ENCODE measurements around the gene CNFN. TPM values are rescaled to one million over a fixed set of nuclear protein-coding genes. Genes with fewer than 3 reads are reported as not detected.

The CNFN gene
- polyA plus RNA-seq, 4 donors, result 5.8 to 28.1 (median 9.0) TPM

- WGBS, 3 donors, result 1 to 3% (median 2%) methylated on average over 42 of the region's 42 CpGs
- H3K4me1 ChIP-seq (ENCODE audit: control insufficient read depth in 3 of 3, insufficient read depth in 2 of 3, low read depth in 1 of 3, low read length in 2 of 3), result peaks cover 5 to 16% (median 6%) of the 10 kb centered on the region in 3 donors
- H3K9me3 ChIP-seq (ENCODE audit: control insufficient read depth in 2 of 2, insufficient read depth in 1 of 2, low read depth in 1 of 2, low read length in 1 of 2), result no peaks in the 10 kb centered on the region
- H3K36me3 ChIP-seq (ENCODE audit: control insufficient read depth in 3 of 3, insufficient read depth in 2 of 3, low read depth in 1 of 3, low read length in 3 of 3), result peaks cover 0 to 5% (median 0%) of the 10 kb centered on the region in 3 donors
- H3K27ac ChIP-seq (ENCODE audit: low read depth in 1 of 3, low read length in 2 of 3), result peak overlapping the region; percentile 44 to 80 (median 71)
- DNase-seq (peak; percentile 98 to 99), FAIRE-seq (peak; percentile 30)
- peaks cover 0 to 11% (median 0%) of the 10 kb centered on the region in 3 donors for H3K27me3 ChIP-seq (ENCODE audit: control insufficient read depth in 3 of 3, insufficient read depth in 3 of 3, low read length in 3 of 3)
- H3K4me3 ChIP-seq (ENCODE audit: low read depth in 1 of 3, low read length in 3 of 3), result peak overlapping the region; percentile 5 to 57 (median 48)
These were observed 6.5 kb upstream of the CNFN start for GRCh38 chr19:42396381-42397262.

- peaks cover 5 to 16% (median 6%) of the 10 kb centered on the region in 3 donors for H3K4me1 ChIP-seq (ENCODE audit: control insufficient read depth in 3 of 3, insufficient read depth in 2 of 3, low read depth in 1 of 3, low read length in 2 of 3)
- FAIRE-seq (no peak), DNase-seq (no peak)
- H3K36me3 ChIP-seq (ENCODE audit: control insufficient read depth in 3 of 3, insufficient read depth in 2 of 3, low read depth in 1 of 3, low read length in 3 of 3), result peaks cover 0 to under 1% (median 0%) of the 10 kb centered on the region in 3 donors
- no peak overlapping the region for H3K4me3 ChIP-seq (ENCODE audit: low read depth in 1 of 3, low read length in 3 of 3)
- H3K9me3 ChIP-seq (ENCODE audit: control insufficient read depth in 2 of 2, insufficient read depth in 1 of 2, low read depth in 1 of 2, low read length in 1 of 2), result no peaks in the 10 kb centered on the region
- no peak overlapping the region for H3K27ac ChIP-seq (ENCODE audit: low read depth in 1 of 3, low read length in 2 of 3)
- H3K27me3 ChIP-seq (ENCODE audit: control insufficient read depth in 3 of 3, insufficient read depth in 3 of 3, low read length in 3 of 3), result peaks cover 0 to 26% (median 0%) of the 10 kb centered on the region in 3 donors
- 83 to 85% (median 83%) methylated on average over 8 of the region's 8 CpGs for WGBS, 3 donors
These were observed 4.7 kb upstream of the CNFN start for GRCh38 chr19:42394751-42395150.

DNA sequence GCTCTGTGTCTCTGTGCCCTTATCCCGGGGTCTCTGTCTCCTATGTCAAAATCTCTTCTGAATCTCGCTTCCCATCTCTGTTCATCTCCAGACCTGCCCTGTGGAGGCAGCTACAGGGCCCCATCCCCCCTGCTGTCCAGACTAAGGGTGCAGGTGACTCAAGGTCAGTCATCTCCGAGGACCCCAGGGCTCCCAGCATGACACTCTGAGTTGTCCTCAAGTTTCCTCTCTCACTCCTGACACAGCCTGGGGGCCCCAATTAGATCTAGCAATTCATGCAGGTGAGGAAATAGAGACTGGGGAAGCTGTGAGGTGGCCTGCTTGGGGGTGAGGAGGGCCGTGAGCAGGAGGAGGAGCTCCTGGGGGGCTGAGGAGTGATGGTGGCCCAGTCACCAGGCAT lies 2.1 kb upstream of the CNFN start:
- no peak overlapping the region for H3K27ac ChIP-seq (ENCODE audit: low read depth in 1 of 3, low read length in 2 of 3)
- no peak overlapping the region for H3K4me3 ChIP-seq (ENCODE audit: low read depth in 1 of 3, low read length in 3 of 3)
- H3K4me1 ChIP-seq (ENCODE audit: control insufficient read depth in 3 of 3, insufficient read depth in 2 of 3, low read depth in 1 of 3, low read length in 2 of 3), result peaks cover 0 to 7% (median 0%) of the 10 kb centered on the region in 3 donors
- DNase-seq (no peak), FAIRE-seq (no peak)
- no peaks in the 10 kb centered on the region for H3K36me3 ChIP-seq (ENCODE audit: control insufficient read depth in 3 of 3, insufficient read depth in 2 of 3, low read depth in 1 of 3, low read length in 3 of 3)
- peaks cover 0 to 34% (median 0%) of the 10 kb centered on the region in 3 donors for H3K27me3 ChIP-seq (ENCODE audit: control insufficient read depth in 3 of 3, insufficient read depth in 3 of 3, low read length in 3 of 3)
- no peaks in the 10 kb centered on the region for H3K9me3 ChIP-seq (ENCODE audit: control insufficient read depth in 2 of 2, insufficient read depth in 1 of 2, low read depth in 1 of 2, low read length in 1 of 2)
- WGBS, 3 donors, result 59 to 79% (median 71%) methylated on average over 4 of the region's 4 CpGs

GRCh38 chr19:42388851-42389489 lies 1.1 kb downstream of the CNFN start:
- DNase-seq (no peak), FAIRE-seq (no peak)
- no peaks in the 10 kb centered on the region for H3K36me3 ChIP-seq (ENCODE audit: control insufficient read depth in 3 of 3, insufficient read depth in 2 of 3, low read depth in 1 of 3, low read length in 3 of 3)
- peaks cover 0 to 34% (median 0%) of the 10 kb centered on the region in 3 donors for H3K27me3 ChIP-seq (ENCODE audit: control insufficient read depth in 3 of 3, insufficient read depth in 3 of 3, low read length in 3 of 3)
- peaks cover 0 to 6% (median 0%) of the 10 kb centered on the region in 3 donors for H3K4me1 ChIP-seq (ENCODE audit: control insufficient read depth in 3 of 3, insufficient read depth in 2 of 3, low read depth in 1 of 3, low read length in 2 of 3)
- 67 to 77% (median 73%) methylated on average over 19 to 20 of the region's 20 CpGs for WGBS, 3 donors
- no peak overlapping the region for H3K27ac ChIP-seq (ENCODE audit: low read depth in 1 of 3, low read length in 2 of 3)
- H3K4me3 ChIP-seq (ENCODE audit: low read depth in 1 of 3, low read length in 3 of 3), result no peak overlapping the region
- no peaks in the 10 kb centered on the region for H3K9me3 ChIP-seq (ENCODE audit: control insufficient read depth in 2 of 2, insufficient read depth in 1 of 2, low read depth in 1 of 2, low read length in 1 of 2)

DNA sequence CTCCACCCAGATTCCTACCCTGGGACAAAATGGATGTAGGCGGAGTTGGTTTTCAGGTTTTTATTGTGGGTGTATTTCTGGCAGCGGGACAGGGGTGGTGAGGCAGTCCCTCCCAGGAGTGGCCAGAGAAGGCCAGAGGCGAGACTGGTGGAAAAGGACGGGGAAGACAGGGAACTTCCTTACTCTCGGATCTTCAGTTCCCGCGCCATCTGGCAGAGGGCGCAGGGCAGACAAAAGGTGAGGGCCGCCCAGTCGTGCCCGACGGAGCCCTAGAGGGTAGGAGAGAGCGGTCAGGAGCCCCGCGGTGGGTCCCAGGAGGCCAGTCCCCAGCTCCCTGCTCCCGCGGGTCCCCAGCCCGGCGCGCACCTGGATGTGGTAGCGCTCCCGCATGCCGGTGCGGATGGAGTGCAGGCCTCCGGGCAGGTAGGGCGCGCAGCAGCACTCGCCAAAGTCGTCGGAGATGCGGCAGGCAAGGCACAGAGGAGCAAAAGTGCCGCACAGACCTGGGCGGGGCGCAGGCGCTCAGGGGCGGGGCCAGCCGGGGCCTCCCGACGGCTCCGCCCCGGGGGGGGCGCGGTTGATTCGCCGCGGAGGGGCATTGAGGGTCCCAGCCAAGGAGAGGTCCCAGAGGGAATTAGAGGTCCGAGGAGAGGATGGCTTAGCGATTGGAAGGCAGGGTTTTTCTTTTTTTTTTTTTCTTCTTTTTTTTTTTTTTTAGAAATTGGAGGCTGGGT lies 3.0 kb downstream of the CNFN start:
- Histone ChIP-seq H3K36me3 (ENCODE audit: control insufficient read depth in 3 of 3, insufficient read depth in 2 of 3, low read depth in 1 of 3, low read length in 3 of 3) (no peaks in the 10 kb centered on the region), H3K27me3 (ENCODE audit: control insufficient read depth in 3 of 3, insufficient read depth in 3 of 3, low read length in 3 of 3) (peaks cover 0 to 30% (median 0%) of the 10 kb centered on the region in 3 donors), H3K9me3 (ENCODE audit: control insufficient read depth in 2 of 2, insufficient read depth in 1 of 2, low read depth in 1 of 2, low read length in 1 of 2) (no peaks in the 10 kb centered on the region), H3K4me3 (ENCODE audit: low read depth in 1 of 3, low read length in 3 of 3) (peak overlapping the region in 2 of 3 donors; percentile 39 to 42), H3K4me1 (ENCODE audit: control insufficient read depth in 3 of 3, insufficient read depth in 2 of 3, low read depth in 1 of 3, low read length in 2 of 3) (peaks cover 0 to 6% (median 0%) of the 10 kb centered on the region in 3 donors), H3K27ac (ENCODE audit: low read depth in 1 of 3, low read length in 2 of 3) (peak overlapping the region; percentile 30 to 50 (median 42))
- no peak for FAIRE-seq
- DNase-seq, result peak; percentile 77 to 89
- 2% methylated on average over 45 to 48 of the region's 48 CpGs for WGBS, 3 donors

- H3K27me3 ChIP-seq (ENCODE audit: control insufficient read depth in 3 of 3, insufficient read depth in 3 of 3, low read length in 3 of 3), result peaks cover 0 to 6% (median 0%) of the 10 kb centered on the region in 3 donors
- FAIRE-seq (no peak), DNase-seq (peak in 1 of 2 donors; percentile 33)
- H3K27ac ChIP-seq (ENCODE audit: low read depth in 1 of 3, low read length in 2 of 3), result no peak overlapping the region
- peaks cover 0 to 20% (median 2%) of the 10 kb centered on the region in 3 donors for H3K4me1 ChIP-seq (ENCODE audit: control insufficient read depth in 3 of 3, insufficient read depth in 2 of 3, low read depth in 1 of 3, low read length in 2 of 3)
- 59 to 81% (median 64%) methylated on average over 6 of the region's 6 CpGs for WGBS, 3 donors
- peaks cover 0 to 21% (median 0%) of the 10 kb centered on the region in 3 donors for H3K36me3 ChIP-seq (ENCODE audit: control insufficient read depth in 3 of 3, insufficient read depth in 2 of 3, low read depth in 1 of 3, low read length in 3 of 3)
- H3K9me3 ChIP-seq (ENCODE audit: control insufficient read depth in 2 of 2, insufficient read depth in 1 of 2, low read depth in 1 of 2, low read length in 1 of 2), result peaks cover 0 to 6% of the 10 kb centered on the region in 2 donors
- no peak overlapping the region for H3K4me3 ChIP-seq (ENCODE audit: low read depth in 1 of 3, low read length in 3 of 3)
These were observed 9.9 kb downstream of the CNFN start for GRCh38 chr19:42380155-42380554.

GRCh38 chr19:42378225-42379215 lies 11.6 kb downstream of the CNFN start:
- peaks cover 0 to 6% (median 0%) of the 10 kb centered on the region in 3 donors for H3K27me3 ChIP-seq (ENCODE audit: control insufficient read depth in 3 of 3, insufficient read depth in 3 of 3, low read length in 3 of 3)
- H3K4me1 ChIP-seq (ENCODE audit: control insufficient read depth in 3 of 3, insufficient read depth in 2 of 3, low read depth in 1 of 3, low read length in 2 of 3), result peaks cover 0 to 20% (median 2%) of the 10 kb centered on the region in 3 donors
- peaks cover 0 to 6% of the 10 kb centered on the region in 2 donors for H3K9me3 ChIP-seq (ENCODE audit: control insufficient read depth in 2 of 2, insufficient read depth in 1 of 2, low read depth in 1 of 2, low read length in 1 of 2)
- peaks cover 0 to 33% (median 0%) of the 10 kb centered on the region in 3 donors for H3K36me3 ChIP-seq (ENCODE audit: control insufficient read depth in 3 of 3, insufficient read depth in 2 of 3, low read depth in 1 of 3, low read length in 3 of 3)
- H3K4me3 ChIP-seq (ENCODE audit: low read depth in 1 of 3, low read length in 3 of 3), result no peak overlapping the region
- FAIRE-seq (no peak), DNase-seq (peak; percentile 57 to 87)
- peak overlapping the region in 1 of 3 donors; percentile 82 for H3K27ac ChIP-seq (ENCODE audit: low read depth in 1 of 3, low read length in 2 of 3)
- WGBS, 3 donors, result 47 to 63% (median 53%) methylated on average over 17 of the region's 17 CpGs
